ENCODE results near the gene FCHSD2.

FCHSD2 gene

DNA sequence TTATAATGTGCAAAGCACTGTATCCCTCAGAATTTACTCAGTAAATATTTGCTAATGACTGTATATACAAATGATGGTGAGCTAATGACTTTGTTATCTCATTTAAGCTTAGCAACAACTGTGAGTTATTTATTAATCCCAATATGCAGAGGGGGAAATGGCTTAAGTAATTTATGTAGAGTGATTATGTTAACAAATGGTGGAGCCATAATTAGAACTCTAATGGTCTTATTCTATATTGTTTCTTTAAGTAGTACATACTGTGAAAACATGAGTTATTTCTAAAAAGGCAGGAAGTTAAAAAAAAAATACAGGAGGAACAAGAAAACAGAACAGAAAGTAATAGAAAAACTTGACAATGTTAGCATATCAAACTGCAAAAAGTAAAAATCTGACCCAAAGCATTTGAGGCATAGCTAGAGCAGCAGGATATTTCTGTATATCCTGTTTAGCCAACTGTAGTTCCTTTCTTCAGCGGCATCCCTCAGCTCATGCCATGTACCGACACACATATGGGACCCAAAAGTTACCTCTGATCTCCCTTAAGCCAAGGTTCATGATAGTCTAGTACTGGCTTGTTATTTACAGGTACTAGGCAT lies 94.2 kb downstream of the FCHSD2 start:
- no peak for DNase-seq (ENCODE audit: low read depth)
- TF ChIP-seq, protein P1, sequence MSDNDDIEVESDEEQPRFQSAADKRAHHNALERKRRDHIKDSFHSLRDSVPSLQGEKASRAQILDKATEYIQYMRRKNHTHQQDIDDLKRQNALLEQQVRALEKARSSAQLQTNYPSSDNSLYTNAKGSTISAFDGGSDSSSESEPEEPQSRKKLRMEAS (IDR thresholded peaks at IDR 0.05; ENCODE audit: low read depth, low read length) = no peak
- no peak for TF ChIP-seq MYC (IDR thresholded peaks at IDR 0.05; ENCODE audit: low read depth, low read length)
- H3K4me3 ChIP-seq (ENCODE audit: low read depth, low read length) = no peak overlapping the region

DNA sequence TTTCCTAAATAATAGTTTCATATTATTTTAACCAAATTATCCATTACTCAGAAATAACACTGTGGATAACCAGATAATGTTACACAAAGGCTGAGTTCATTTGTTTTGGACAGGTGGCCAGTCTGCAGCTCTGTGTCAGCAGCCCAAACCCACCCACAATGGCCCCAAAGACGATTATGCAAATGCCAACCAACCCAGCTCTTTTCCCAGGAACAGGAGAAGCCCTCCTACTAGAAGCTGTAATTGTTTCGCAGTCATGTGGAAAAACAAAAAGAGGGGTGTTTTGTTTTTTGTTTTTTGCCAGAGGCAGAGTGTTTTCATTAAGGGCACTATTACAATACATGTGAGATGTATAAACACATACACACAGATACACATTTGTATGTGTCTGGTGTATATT lies 102.1 kb downstream of the FCHSD2 start:
- no peak for DNase-seq (ENCODE audit: low read depth)
- no peak overlapping the region for H3K4me3 ChIP-seq (ENCODE audit: low read depth, low read length)
- TF ChIP-seq, protein P2, sequence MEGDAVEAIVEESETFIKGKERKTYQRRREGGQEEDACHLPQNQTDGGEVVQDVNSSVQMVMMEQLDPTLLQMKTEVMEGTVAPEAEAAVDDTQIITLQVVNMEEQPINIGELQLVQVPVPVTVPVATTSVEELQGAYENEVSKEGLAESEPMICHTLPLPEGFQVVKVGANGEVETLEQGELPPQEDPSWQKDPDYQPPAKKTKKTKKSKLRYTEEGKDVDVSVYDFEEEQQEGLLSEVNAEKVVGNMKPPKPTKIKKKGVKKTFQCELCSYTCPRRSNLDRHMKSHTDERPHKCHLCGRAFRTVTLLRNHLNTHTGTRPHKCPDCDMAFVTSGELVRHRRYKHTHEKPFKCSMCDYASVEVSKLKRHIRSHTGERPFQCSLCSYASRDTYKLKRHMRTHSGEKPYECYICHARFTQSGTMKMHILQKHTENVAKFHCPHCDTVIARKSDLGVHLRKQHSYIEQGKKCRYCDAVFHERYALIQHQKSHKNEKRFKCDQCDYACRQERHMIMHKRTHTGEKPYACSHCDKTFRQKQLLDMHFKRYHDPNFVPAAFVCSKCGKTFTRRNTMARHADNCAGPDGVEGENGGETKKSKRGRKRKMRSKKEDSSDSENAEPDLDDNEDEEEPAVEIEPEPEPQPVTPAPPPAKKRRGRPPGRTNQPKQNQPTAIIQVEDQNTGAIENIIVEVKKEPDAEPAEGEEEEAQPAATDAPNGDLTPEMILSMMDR (IDR thresholded peaks at IDR 0.05; ENCODE audit: low read depth, low read length) = no peak
- TF ChIP-seq, protein P1 (IDR thresholded peaks at IDR 0.05; ENCODE audit: low read depth, low read length) = no peak
- TF ChIP-seq MYC (IDR thresholded peaks at IDR 0.05; ENCODE audit: low read depth, low read length) = no peak
- TF ChIP-seq POLR2A (IDR thresholded peaks at IDR 0.05; ENCODE audit: extremely low read depth, insufficient read length) = no peak

DNA sequence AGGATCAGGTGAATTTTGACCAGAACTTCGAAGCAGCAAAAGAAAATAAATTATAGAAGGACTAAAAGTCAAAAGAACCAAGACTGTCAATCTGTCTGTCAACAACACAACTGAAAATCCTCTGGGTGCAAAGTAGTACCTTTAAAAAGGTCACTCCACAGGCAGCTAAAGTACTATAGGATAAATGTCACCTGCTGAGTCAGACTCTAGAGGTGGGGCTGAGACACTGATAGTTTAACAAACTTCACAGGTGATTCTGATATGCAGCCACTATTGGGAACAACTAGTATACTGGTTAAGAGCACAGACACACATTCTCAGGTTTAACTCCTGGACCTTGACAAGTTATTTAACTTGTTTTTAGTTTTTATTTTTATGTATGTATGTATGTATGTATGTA lies 107.3 kb downstream of the FCHSD2 start:
- DNase-seq (ENCODE audit: low read depth) = no peak
- TF ChIP-seq MYC (IDR thresholded peaks at IDR 0.05; ENCODE audit: low read depth, low read length) (no peak), POLR2A (IDR thresholded peaks at IDR 0.05; ENCODE audit: extremely low read depth, insufficient read length) (no peak)
- TF ChIP-seq, protein P1 (IDR thresholded peaks at IDR 0.05; ENCODE audit: low read depth, low read length) = no peak
- TF ChIP-seq, protein P2 (IDR thresholded peaks at IDR 0.05; ENCODE audit: low read depth, low read length) = no peak
- H3K4me3 ChIP-seq (ENCODE audit: low read depth, low read length) = no peak overlapping the region

DNA sequence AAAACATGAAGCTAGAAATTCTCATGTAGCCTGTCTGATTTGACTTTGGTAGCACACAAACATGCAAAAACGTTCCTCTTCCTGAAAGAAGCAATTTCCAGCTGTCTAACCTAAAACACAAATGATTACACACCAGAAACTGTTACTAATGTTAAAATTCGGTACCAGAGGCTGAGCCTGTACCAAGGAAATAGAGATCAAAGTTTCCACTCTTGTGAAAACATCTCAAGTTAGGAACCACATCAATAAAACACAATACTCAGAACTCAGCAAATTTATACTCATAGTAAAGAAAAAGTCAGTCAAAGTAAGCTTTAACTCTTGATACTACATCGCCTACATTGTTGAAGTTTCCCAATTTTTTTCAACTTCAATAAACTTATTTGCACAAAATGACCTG lies 107.8 kb downstream of the FCHSD2 start:
- TF ChIP-seq POLR2A (IDR thresholded peaks at IDR 0.05; ENCODE audit: extremely low read depth, insufficient read length) (no peak), MYC (IDR thresholded peaks at IDR 0.05; ENCODE audit: low read depth, low read length) (no peak)
- TF ChIP-seq, protein P1 (IDR thresholded peaks at IDR 0.05; ENCODE audit: low read depth, low read length) = no peak
- TF ChIP-seq, protein P2 (IDR thresholded peaks at IDR 0.05; ENCODE audit: low read depth, low read length) = no peak
- no peak for DNase-seq (ENCODE audit: low read depth)

DNA sequence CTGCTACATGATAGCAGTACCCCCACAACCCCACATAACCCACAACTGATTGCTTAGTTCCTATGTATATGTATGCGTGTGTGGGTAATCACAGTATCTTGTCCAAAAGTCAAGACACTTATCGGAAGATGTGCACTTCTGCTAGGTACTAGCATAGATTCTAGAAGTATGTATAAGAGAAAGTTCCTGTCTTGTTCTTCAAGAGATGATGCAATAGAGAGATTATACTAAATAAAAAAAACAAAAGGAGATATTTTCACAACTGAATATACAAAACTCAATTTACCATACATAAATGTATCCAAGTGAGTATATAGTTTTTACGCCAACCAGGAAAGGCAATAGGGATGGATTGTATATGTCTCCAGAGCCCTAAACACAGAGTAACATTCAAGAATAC lies 112.0 kb downstream of the FCHSD2 start:
- H3K4me3 ChIP-seq (ENCODE audit: low read depth, low read length) = no peak overlapping the region
- TF ChIP-seq, protein P2 (IDR thresholded peaks at IDR 0.05; ENCODE audit: low read depth, low read length) = no peak
- no peak for TF ChIP-seq POLR2A (IDR thresholded peaks at IDR 0.05; ENCODE audit: extremely low read depth, insufficient read length)
- no peak for DNase-seq (ENCODE audit: low read depth)

More for the DNA sequence above, 107.8 kb downstream of the FCHSD2 start:
- no peak overlapping the region for H3K4me3 ChIP-seq (ENCODE audit: low read depth, low read length)

DNA sequence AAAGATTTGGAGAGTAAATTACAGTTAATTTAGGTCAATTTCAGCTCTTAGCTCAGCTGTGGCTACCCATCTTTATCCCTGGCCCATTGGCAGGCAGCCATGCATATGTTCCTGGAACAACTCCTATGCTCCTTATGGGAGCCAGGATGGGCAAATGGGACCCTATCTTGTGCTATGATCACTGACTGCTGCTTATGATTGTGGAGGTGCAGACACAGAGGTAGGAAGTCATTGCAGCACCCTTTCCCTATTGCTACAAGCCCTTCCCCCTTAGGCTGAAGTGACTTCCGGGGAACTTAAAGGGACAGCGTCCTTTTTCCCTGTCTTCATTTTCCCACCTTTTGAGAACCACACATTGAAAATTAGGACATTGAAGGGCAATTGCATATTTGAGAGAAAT lies 112.7 kb downstream of the FCHSD2 start:
- no peak for DNase-seq (ENCODE audit: low read depth)
- H3K4me3 ChIP-seq (ENCODE audit: low read depth, low read length) = no peak overlapping the region
- TF ChIP-seq, protein P1 (IDR thresholded peaks at IDR 0.05; ENCODE audit: low read depth, low read length) = no peak
- TF ChIP-seq MYC (IDR thresholded peaks at IDR 0.05; ENCODE audit: low read depth, low read length) = no peak
- no peak for TF ChIP-seq POLR2A (IDR thresholded peaks at IDR 0.05; ENCODE audit: extremely low read depth, insufficient read length)
- TF ChIP-seq, protein P2 (IDR thresholded peaks at IDR 0.05; ENCODE audit: low read depth, low read length) = no peak

Measured in NB4 (cell line).